ENCODE results near the gene FSTL4.

DNA sequence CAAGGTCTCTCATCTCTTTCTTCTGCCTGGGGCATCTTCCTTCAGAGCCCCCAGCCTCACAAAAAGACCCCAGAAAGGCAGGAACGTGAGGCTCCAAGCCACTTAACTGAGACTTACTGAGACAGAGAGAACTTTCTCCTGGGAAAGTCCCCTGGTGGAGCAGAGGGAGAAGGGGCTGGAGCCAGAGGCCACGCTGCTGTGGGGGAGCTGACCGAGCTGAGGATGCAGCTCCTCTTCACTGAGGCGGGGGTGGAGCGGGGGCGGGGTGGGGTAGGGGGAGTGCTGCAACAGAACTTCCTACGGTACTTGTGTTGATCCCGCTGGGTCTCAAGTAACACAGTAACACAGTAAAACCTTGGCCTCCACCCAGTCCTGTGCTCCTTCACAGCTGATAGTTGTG, 204.0 kb downstream of the FSTL4 start:
- no peak for TF ChIP-seq POLR2A (IDR thresholded peaks at IDR 0.05)
- TF ChIP-seq, protein P1, sequence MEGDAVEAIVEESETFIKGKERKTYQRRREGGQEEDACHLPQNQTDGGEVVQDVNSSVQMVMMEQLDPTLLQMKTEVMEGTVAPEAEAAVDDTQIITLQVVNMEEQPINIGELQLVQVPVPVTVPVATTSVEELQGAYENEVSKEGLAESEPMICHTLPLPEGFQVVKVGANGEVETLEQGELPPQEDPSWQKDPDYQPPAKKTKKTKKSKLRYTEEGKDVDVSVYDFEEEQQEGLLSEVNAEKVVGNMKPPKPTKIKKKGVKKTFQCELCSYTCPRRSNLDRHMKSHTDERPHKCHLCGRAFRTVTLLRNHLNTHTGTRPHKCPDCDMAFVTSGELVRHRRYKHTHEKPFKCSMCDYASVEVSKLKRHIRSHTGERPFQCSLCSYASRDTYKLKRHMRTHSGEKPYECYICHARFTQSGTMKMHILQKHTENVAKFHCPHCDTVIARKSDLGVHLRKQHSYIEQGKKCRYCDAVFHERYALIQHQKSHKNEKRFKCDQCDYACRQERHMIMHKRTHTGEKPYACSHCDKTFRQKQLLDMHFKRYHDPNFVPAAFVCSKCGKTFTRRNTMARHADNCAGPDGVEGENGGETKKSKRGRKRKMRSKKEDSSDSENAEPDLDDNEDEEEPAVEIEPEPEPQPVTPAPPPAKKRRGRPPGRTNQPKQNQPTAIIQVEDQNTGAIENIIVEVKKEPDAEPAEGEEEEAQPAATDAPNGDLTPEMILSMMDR (IDR thresholded peaks at IDR 0.05), result no peak

All from uterus (tissue), 2 donors.